Mucosa of descending colon (tissue), 3 donors: ENCODE data around the gene CYP26A1. TPM values are rescaled to one million over a fixed set of nuclear protein-coding genes. Genes with fewer than 3 reads are reported as not detected.

Experiments used
- ATAC-seq: fragments of 200-7000 bp; cut with Tn5 transposase; one replicate; pipeline ENCODE4 v1.9.1; 2020; ENCODE audit warnings: mild to moderate bottlenecking, moderate library complexity
- DNase-seq, 3 donors: peaks; one replicate each; pipeline ENCODE4 v3.0.0-alpha.2; 2020
- H3K36me3 ChIP-seq: fragments of 200-600 bp; one replicate; pipeline ENCODE4 v1.8.0; 2021; ENCODE audit warnings: low read depth, mild to moderate bottlenecking
- H3K4me1 ChIP-seq: fragments of 200-600 bp; one replicate; pipeline ENCODE4 v1.8.0; 2021; ENCODE audit warnings: low read depth, mild to moderate bottlenecking
- H3K4me3 ChIP-seq: fragments of 200-600 bp; one replicate; pipeline ENCODE4 v1.8.0; 2021; ENCODE audit warnings: mild to moderate bottlenecking
- H3K9me3 ChIP-seq: fragments of 200-600 bp; one replicate; pipeline ENCODE4 v1.8.0; 2021; ENCODE audit warnings: mild to moderate bottlenecking
- CTCF ChIP-seq: fragments of 200-600 bp; IDR thresholded peaks from one replicate; pipeline ENCODE4 v1.8.0; 2022; ENCODE audit warnings: antibody characterized with exemption, mild to moderate bottlenecking
- intact Hi-C, 2 donors: fragments of 100-400 bp; cut with DNase I in 1 of 2; cut with micrococcal nuclease in 1 of 2; formaldehyde crosslinking; loops; one replicate each; pipeline versions ENCODE4 v1.11.0 to v1.11.1; 2022; cut with DNase I, micrococcal nuclease
- total RNA-seq, 3 donors: library from RNA; stranded (reverse); fragmentation: NEBNext Ultra II Directional in 2 of 3; extraction: Animal tissue kit (Norgen Biotek cat#: 25700) in 2 of 3; gene quantifications; one replicate each; pipeline versions ENCODE4 v1.2.1 to v1.2.4, GENCODE V29; 2021 to 2023
- donor health status: DM: no; HTN: no; CAD: no; lungs with moderate emphysema.
- donor health status: DM: no; HTN: no; CAD: no.
- donor health status: DM: no; HTN: yes; CAD: no.

The CYP26A1 gene
- total RNA-seq, 3 donors from 2014 or later = not detected

- intact Hi-C loops = no loop called here
- H3K4me3 ChIP-seq = no peak overlapping the region
- DNase-seq (peak in 1 of 3 donors; percentile 31), ATAC-seq (no peak)
- H3K36me3 ChIP-seq = no peaks in the 10 kb centered on the region
- TF ChIP-seq CTCF = no peak
- peaks cover 24% of the 10 kb centered on the region for H3K4me1 ChIP-seq
- no peaks in the 10 kb centered on the region for H3K9me3 ChIP-seq
Observed at GRCh38 chr10:93063144-93063976, 10.3 kb upstream of the CYP26A1 start.

GRCh38 chr10:93063977-93064660, 9.6 kb upstream of the CYP26A1 start:
- H3K9me3 ChIP-seq = no peaks in the 10 kb centered on the region
- intact Hi-C loops = no loop called here
- no peak for ATAC-seq

GRCh38 chr10:93064874-93065660, 8.6 kb upstream of the CYP26A1 start:
- intact Hi-C loops = no loop called here
- Histone ChIP-seq H3K4me1 (peaks cover 29% of the 10 kb centered on the region), H3K9me3 (no peaks in the 10 kb centered on the region), H3K36me3 (no peaks in the 10 kb centered on the region), H3K4me3 (no peak overlapping the region)
- TF ChIP-seq CTCF = no peak
- ATAC-seq (no peak), DNase-seq (no peak)

More at GRCh38 chr10:93063977-93064660, 9.6 kb upstream of the CYP26A1 start:
- no peak for DNase-seq
- Histone ChIP-seq H3K36me3 (no peaks in the 10 kb centered on the region), H3K4me3 (no peak overlapping the region), H3K4me1 (peaks cover 29% of the 10 kb centered on the region)
- TF ChIP-seq CTCF = no peak

- peaks cover 25% of the 10 kb centered on the region for H3K4me1 ChIP-seq
- TF ChIP-seq CTCF = no peak
- ATAC-seq (no peak), DNase-seq (no peak)
- intact Hi-C loops = no loop called here
- no peaks in the 10 kb centered on the region for H3K36me3 ChIP-seq
- H3K4me3 ChIP-seq = no peak overlapping the region
- H3K9me3 ChIP-seq = no peaks in the 10 kb centered on the region
Observed at GRCh38 chr10:93065675-93066543, 7.8 kb upstream of the CYP26A1 start.

GRCh38 chr10:93066544-93066913, 7.2 kb upstream of the CYP26A1 start:
- Histone ChIP-seq H3K4me3 (no peak overlapping the region), H3K36me3 (no peaks in the 10 kb centered on the region), H3K4me1 (peaks cover 25% of the 10 kb centered on the region), H3K9me3 (no peaks in the 10 kb centered on the region)
- DNase-seq (no peak), ATAC-seq (no peak)
- intact Hi-C loops = no loop called here
- no peak for TF ChIP-seq CTCF
